ENCODE measurements around the gene DNLZ. TPM values are rescaled to one million over a fixed set of nuclear protein-coding genes. Genes with fewer than 3 reads are reported as not detected.

Gene DNLZ
- total RNA-seq, 1 donor from 2014 or later = 27.1 TPM

DNA sequence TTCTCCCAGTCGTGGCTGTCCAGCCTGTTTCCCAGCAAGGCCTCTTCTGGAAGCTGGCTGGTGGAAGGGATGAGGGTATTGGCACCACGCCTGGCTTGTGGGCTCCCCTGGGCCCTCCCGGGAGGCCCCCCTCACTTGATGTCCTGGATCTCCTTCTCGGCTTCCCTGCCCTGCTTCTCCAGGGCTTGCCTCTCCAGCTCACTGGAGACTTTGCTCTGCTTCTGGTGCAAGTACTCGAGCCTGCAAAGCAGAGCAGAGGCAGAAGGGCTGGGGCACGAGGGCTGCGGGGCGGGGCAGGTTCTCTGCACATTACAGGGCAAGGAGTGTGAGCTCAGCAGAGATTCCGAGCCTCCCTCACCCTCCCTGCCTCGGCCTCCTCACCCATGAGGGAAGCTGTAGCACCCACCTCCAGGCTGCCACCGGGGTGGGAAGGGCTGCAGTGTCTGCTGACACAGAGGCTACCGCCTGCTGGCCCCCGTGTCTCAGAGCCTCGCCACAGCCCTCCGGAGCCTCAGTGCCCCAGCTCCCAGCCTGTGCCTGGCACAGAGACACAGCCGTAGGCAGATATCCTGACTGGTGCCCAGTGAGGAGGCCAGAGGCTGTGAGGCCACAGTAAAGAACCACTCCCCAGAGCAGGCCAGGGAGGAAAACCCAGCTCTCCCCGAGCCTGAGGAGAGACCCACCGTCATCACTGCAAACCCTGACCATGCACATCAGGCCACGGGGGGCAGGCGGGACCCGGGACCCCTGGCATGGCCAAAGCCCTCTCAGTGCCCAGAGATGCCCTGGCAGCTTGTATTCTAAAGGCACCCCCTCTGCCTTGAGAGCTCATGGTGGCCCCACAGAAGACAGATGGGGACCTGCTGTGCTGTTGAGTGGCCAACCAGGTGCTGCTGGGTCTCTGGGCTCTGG, 29.2 kb upstream of the DNLZ start:
- H3K27ac Mint-ChIP-seq = no peak overlapping the region
- CTCF ChIA-PET = interaction anchor here (0.8 kb wide), 1 partner anchor 26 kb away, joined by 3 read pairs; no protein-coding TSS in a partner anchor

DNA sequence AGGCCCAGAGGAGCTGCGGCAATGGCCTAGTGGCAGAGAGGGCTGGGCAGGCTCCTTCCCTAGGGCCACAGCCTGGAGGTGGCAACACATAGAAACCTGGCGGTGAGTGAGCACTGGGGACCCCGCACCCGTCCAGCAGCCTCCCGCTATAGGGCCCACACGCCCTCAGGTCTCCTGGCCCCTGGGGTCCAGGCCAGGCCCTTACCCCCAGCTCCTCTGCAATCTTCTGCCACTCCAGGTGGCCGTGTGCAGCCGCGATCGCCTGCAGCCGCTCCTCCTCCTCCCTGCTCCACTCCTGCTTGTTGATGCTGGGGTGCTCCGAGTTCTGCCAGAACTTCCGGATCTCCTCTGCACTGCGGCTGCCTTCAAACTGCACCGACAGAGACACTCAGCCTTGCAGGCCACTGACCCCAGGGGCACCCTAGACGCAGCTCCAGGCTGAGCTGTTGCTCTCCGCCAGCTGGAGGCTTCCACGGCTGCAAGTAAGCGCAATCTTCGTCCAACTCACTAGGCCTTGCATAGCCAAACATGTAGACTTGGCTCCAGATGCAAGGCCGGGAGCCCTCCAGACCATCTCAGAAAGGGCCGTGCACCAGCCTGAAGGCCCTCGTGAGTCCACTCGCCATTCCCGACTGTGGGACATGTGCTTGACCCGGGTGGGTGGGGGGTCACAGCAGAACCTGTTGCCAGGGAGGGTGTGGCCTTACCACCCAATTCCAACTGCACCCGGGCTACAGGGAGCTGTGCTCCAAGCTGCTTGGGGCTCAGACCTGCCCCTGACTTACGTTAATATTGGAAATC, 28.4 kb upstream of the DNLZ start:
- H3K9me3 Mint-ChIP-seq = no peaks in the 10 kb centered on the region
- ATAC-seq (ENCODE audit: low read depth) (no peak), DNase-seq (no peak)
- no peak overlapping the region for H3K4me3 Mint-ChIP-seq
- no peak overlapping the region for H3K27ac Mint-ChIP-seq
- no peaks in the 10 kb centered on the region for H3K27me3 Mint-ChIP-seq
- POLR2A ChIA-PET = interaction anchor here (1.0 to 1.6 kb wide), 2 partner anchors 22 to 29 kb away, joined by 3 to 5 read pairs; partner anchors contain the start of gene DNLZ
- intact Hi-C loops (cut with micrococcal nuclease) = no loop called here
- CTCF ChIA-PET = interaction anchor here (0.8 to 0.9 kb wide), 2 partner anchors 25 to 28 kb away, joined by 3 read pairs; partner anchors contain the start of gene DNLZ
- no peaks in the 10 kb centered on the region for H3K4me1 Mint-ChIP-seq
- peaks cover 80% of the 10 kb centered on the region for H3K36me3 Mint-ChIP-seq (ENCODE audit: low read depth)
- TF ChIP-seq, protein P1, sequence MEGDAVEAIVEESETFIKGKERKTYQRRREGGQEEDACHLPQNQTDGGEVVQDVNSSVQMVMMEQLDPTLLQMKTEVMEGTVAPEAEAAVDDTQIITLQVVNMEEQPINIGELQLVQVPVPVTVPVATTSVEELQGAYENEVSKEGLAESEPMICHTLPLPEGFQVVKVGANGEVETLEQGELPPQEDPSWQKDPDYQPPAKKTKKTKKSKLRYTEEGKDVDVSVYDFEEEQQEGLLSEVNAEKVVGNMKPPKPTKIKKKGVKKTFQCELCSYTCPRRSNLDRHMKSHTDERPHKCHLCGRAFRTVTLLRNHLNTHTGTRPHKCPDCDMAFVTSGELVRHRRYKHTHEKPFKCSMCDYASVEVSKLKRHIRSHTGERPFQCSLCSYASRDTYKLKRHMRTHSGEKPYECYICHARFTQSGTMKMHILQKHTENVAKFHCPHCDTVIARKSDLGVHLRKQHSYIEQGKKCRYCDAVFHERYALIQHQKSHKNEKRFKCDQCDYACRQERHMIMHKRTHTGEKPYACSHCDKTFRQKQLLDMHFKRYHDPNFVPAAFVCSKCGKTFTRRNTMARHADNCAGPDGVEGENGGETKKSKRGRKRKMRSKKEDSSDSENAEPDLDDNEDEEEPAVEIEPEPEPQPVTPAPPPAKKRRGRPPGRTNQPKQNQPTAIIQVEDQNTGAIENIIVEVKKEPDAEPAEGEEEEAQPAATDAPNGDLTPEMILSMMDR (IDR thresholded peaks at IDR 0.05) = no peak

More for the DNA sequence above, 29.2 kb upstream of the DNLZ start:
- TF ChIP-seq, protein P1 (IDR thresholded peaks at IDR 0.05) = no peak
- H3K27me3 Mint-ChIP-seq = no peaks in the 10 kb centered on the region
- DNase-seq = no peak
- H3K9me3 Mint-ChIP-seq = no peaks in the 10 kb centered on the region
- POLR2A ChIA-PET = interaction anchor here (0.6 kb wide), 1 partner anchor 295 kb away, joined by 3 read pairs; no protein-coding TSS in a partner anchor
- no peak overlapping the region for H3K4me3 Mint-ChIP-seq
- intact Hi-C loops (cut with micrococcal nuclease) = no loop called here
- no peaks in the 10 kb centered on the region for H3K4me1 Mint-ChIP-seq
- no peak for ATAC-seq (ENCODE audit: low read depth)
- peaks cover 78% of the 10 kb centered on the region for H3K36me3 Mint-ChIP-seq (ENCODE audit: low read depth)

DNA sequence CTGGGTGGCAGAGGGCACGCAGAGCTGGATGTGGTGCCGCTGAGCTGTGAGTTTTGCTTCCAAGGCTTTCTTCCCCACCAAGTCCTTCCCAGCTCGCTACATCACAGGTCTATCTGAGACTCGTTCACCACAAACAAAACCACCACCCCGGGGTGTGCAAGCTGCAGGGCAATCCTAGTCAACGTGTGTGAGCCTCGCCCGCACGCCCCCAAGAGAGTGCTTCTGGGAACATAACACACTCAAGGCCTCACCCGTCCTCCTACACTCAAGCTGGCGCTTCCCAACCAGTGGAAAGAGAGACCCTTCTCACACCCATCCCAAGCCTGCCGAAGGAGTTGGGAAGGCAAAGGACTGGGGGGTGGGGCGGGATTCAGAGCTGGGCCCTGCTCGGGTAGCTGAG, 25.9 kb upstream of the DNLZ start:
- H3K9me3 Mint-ChIP-seq = no peaks in the 10 kb centered on the region
- ChIA-PET CTCF (interaction anchor here (1.3 kb wide), 1 partner anchor 8 kb away, joined by 3 read pairs; no protein-coding TSS in a partner anchor), POLR2A (interaction anchor here (1.0 kb wide), 1 partner anchor 14 kb away, joined by 3 read pairs; no protein-coding TSS in a partner anchor)
- no peaks in the 10 kb centered on the region for H3K4me1 Mint-ChIP-seq
- no peaks in the 10 kb centered on the region for H3K27me3 Mint-ChIP-seq
- H3K4me3 Mint-ChIP-seq = no peak overlapping the region
- no peak for ATAC-seq (ENCODE audit: low read depth)
- TF ChIP-seq, protein P1 (IDR thresholded peaks at IDR 0.05) = no peak
- H3K27ac Mint-ChIP-seq = no peak overlapping the region
- intact Hi-C loops (cut with micrococcal nuclease) = no loop called here
- peaks cover 79% of the 10 kb centered on the region for H3K36me3 Mint-ChIP-seq (ENCODE audit: low read depth)
- DNase-seq = no peak

DNA sequence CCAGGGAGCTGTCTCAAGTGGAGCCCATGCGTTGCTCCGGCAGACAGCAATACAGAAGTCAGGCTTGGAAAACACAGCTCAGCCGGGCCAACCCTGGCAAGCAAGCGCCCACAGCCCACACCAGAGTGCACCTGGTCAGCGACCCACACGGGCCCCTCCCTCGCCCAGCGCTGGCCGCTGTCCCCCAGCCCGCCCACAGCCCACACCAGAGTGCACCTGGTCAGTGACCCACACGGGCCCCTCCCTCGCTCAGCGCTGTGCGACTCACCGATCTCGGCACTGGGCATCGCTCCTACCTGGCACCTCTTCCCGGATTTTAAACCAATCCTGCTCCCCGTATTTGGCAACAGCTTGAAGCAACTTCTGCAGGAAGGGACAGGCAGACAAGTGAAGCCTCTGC, 23.7 kb upstream of the DNLZ start:
- no peak overlapping the region for H3K4me3 Mint-ChIP-seq
- ChIA-PET CTCF (no interaction called here), POLR2A (no interaction called here)
- DNase-seq = no peak
- H3K9me3 Mint-ChIP-seq = no peaks in the 10 kb centered on the region
- intact Hi-C loops (cut with micrococcal nuclease) = no loop called here
- no peaks in the 10 kb centered on the region for H3K27me3 Mint-ChIP-seq
- no peak for ATAC-seq (ENCODE audit: low read depth)
- TF ChIP-seq, protein P1 (IDR thresholded peaks at IDR 0.05) = no peak
- H3K36me3 Mint-ChIP-seq (ENCODE audit: low read depth) = peaks cover 78% of the 10 kb centered on the region
- no peak overlapping the region for H3K27ac Mint-ChIP-seq
- H3K4me1 Mint-ChIP-seq = no peaks in the 10 kb centered on the region

All from activated B cell treated with CpG ODN at 0.5 μM for 24 hours (primary cell).